GM21381 (cell line): Measurements from ENCODE around the gene COMMD10.

Source experiments
- ATAC-seq: cut with Tn5 transposase; IDR thresholded peaks from one replicate; pipeline ENCODE4 v1.9.1; 2021; ENCODE audit warnings: mild to moderate bottlenecking, moderate library complexity; ENCODE audit not compliant: unreplicated experiment

Gene COMMD10

DNA sequence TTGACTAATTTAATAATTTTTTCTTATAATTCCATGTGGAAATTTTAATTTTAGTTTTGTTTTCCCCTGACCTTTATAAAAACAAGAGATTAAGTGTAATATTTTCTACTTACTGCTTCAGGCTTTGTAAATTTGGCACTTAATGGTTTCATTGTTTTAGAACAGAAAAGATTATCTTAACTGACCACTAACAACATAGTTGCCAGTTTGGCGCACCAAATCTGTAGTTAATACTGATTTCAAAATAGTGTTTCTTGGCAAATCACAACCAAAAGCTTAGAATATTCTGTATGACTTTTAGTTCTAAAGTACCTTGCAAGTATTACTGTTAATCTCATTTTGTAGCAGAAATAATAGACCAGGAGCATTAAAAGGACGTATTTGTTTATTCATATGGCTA, 124.3 kb downstream of the COMMD10 start:
- no peak for ATAC-seq

DNA sequence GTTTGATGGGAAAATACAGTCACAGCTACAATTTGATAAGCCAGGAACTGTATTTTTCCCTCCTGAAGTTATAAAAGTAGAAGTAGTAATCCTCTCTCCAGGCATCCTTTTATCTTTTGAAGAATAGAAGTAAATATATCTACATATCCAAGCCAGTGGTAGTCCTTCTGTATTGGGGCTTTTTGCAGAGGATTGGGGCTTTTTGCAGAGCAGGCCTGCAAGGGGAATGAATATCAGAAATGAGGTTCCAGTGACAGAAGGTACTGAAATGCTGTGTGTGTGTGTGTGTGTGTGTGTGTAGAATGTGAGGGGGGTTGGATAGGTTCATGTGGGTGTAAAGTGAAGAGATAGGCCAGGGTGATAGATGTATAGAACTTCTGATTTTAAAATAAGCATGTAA, 127.4 kb downstream of the COMMD10 start:
- no peak for ATAC-seq

DNA sequence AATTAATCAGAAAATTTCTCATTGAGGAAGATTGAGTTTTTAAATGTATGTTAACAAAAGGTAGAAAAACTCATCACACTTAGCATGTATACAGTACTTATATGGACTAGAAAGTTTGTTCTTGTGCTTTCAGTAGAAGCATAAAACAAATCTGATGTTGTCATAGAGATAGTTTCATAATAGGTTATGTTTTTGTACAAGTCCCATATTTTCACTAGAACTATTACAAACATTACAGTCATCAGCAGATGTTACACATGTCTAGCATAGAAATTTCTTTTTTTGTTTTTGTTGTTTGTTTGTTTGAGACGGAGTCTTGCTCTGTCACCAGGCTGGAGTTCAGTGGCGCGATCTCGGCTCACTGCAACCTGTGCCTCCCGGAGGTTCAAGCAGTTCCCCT, 131.4 kb downstream of the COMMD10 start:
- ATAC-seq: no peak

DNA sequence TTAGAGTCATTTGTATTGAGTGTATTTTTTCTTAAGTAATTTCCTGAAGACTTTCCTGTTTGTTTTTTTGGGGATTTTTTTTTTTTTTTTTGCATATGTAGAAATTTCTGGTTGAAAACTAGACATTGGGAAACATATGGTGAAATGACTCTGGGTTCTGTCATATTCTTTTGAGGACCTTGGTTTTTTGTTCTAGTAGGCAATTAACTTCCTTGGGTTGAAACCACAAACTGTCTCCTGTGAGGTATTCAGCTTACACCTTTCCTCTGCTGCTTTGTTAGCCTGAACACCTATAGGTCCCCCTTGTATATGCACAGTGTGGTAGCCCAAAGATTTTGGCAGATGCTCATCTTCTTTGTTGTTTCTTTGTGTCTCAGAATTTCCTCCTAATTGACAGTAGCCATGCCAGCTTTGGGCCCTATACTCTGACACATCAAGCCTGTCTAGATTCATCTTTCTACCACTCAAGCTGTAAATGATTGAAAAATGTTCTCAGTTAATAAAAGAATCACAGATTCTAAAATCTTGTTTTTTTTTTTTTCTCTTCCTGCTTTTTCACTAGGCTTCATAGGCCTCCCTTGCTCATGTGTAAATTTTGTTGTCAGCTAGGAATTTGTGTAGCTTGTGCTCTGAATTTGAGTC, 140.6 kb downstream of the COMMD10 start:
- no peak for ATAC-seq

DNA sequence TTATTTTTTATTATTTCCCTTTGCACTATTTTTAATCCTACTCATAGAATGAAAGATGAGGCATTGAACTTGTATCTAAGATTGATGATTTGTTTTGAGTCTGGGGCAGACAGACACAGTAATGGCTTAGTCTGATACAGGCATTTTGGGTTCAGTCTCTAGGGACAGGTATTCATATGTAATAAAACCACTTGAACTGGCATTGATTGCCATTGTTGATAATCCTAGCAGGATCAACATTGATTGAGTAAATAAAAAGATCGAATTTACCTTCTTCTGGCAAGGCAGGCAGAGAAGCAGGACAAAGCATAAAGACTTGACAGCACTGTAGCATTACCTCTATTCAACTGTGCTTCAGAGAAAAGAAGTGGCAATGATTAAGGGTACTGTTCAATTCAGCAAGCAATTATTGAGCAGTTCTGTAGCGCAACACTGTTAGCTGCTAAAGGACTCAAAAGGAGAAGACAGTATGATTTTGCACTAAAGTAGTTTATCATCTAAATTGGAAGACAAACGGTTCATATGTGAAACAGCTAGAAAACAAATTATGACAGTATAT, 144.4 kb downstream of the COMMD10 start:
- ATAC-seq: no peak

DNA sequence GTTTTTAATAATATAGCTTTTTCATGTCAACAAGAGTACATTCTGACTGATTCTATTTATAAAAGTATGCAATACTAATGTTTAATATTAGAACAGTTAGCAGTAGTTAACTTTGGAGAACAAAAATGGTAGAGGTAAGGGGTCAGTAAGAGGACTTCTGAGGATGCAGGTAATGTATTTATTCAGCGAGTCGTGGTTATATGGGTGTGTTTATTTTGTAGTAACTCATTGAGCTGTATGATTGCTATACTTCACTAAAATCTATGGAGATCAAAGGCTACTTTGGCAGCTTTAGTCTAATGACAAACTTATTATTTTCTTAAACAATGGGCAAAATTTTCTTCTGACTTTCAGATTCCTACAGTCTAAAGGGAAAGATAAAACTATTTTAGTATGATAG, 146.5 kb downstream of the COMMD10 start:
- no peak for ATAC-seq

DNA sequence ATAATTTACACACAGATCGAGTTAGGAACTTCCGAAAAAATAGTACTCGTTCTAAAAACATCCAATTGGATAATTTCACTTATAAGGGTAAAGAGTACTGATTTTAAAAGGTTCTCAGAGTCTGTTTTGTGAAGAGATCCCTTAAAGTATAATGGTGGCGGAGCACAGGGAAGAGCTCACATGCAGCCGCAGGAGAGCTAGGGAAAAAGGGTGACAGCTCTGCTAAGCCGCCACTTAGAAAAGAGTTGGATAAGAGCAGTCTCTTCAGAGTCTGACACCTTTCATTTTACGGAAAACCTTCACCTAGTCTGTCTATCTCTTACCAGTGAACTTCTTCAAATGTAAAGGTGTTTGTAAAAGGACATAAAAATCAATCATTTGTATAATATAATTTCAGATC, 149.9 kb downstream of the COMMD10 start:
- ATAC-seq: no peak

DNA sequence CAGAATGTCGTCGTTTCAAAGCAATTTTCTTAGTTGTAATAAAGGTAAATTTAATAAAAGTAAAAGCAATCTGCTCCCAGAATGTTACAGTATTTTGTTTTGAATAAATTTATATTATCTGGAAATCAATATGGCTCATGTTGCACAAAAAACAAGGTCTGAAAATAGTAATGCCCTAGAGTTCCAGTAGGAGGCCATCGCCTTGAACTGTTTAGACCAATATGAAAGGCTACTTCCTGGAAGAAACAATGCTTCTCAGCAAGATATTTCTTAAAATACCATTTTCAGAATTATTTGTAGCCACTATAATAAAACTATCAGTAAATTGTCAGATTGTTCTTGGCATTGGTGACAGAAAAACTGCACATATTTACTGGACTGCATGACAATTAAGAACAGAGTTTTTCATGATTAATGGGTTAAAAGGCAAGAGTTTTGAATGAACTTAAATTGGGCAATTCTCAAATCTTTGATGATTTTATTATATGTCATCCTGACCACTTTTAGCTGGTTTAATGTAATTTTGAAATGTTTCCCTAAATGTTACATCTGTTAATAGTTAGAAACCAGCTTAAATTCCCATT, 153.2 kb downstream of the COMMD10 start:
- no peak for ATAC-seq

DNA sequence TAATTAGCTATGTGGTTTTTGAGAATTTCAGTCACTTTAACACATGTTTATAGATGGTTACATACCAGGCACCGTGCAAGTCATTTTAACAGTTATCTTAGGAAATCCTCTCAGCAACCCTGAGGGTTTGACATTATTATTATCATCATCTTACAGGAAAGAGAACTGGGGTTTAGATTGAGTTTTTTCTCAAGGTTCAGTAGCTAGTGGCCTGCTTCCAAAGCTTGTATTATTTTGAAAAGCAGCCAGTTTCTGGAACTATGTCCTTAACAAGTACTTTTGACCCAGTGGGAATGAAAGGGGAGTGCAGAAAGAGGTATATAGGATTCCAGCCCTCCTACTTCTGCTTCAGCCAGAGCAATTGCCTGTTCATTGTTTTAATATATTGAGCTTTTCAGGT, 157.5 kb downstream of the COMMD10 start:
- ATAC-seq: no peak

DNA sequence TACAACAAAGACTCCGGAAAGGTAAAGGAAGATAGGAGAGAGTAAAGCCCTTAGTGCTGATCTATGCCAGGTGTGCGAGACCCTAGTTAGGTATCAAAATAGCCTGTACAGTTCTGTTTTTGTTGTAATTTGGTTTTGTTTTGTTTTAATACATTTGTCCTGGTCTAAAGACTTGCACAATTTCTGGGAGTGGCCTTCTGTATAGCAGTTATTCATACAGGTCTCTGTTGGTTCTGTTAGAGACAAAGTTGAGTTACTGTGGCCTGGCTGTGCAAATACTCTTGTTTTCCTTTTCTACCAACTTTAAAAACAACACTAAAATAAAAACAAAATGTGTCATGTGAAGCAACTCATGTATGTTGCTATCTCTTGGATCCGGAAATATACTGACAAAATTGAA, 163.6 kb downstream of the COMMD10 start:
- no peak for ATAC-seq

DNA sequence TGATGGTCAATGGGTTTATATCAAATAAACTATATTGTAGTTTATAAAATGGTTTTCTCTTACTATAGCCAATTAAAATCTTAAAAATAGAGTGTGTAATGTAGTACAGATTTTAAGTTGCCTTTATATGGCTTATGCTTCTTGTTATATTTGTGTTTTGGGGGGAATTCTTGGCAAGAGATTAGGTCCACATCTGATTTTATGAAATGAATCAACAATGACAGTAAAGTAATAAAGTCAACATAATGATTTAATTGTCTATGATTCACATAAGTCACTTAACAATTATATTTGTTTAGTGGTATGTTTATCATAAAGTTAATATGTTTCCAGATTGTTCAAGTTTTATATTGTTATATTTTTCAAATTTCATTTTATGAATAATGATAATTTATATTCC, 164.8 kb downstream of the COMMD10 start:
- ATAC-seq: no peak

DNA sequence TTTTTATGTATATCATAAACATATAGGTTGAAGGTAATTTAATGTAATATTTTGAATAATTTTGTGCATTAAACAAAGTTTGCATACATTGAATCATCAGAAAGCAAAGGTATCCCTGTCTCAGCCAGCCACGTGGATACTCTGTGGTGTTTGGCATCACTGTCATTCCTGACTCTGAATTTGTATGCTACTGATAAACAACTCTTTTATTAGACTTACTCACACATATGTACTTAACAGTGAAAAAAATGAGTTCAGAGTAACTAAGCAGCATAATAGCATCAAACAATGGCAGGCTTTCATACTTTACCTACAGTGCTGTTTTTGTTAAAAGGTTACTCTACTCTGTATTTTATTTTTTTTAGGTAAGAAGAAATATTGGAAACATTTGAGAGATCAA, 171.9 kb downstream of the COMMD10 start:
- no peak for ATAC-seq

DNA sequence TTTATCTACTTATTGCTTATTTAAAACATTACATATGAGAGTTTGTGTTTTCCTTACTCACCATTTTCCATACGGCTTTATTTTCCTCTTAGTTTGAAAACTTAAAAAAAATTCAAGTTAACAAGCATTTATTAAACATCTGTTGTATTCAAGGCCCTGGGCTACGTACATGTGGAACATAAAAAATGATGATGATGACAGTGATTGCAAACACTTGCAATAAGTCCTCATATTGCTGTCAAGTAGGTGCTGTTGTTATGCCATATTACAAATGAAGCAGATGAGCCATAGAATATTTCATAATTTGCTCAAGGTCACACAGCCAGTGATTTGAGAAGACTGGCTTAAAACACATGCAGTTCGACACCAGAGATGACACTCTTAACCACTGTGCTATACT, 180.6 kb downstream of the COMMD10 start:
- ATAC-seq: no peak

DNA sequence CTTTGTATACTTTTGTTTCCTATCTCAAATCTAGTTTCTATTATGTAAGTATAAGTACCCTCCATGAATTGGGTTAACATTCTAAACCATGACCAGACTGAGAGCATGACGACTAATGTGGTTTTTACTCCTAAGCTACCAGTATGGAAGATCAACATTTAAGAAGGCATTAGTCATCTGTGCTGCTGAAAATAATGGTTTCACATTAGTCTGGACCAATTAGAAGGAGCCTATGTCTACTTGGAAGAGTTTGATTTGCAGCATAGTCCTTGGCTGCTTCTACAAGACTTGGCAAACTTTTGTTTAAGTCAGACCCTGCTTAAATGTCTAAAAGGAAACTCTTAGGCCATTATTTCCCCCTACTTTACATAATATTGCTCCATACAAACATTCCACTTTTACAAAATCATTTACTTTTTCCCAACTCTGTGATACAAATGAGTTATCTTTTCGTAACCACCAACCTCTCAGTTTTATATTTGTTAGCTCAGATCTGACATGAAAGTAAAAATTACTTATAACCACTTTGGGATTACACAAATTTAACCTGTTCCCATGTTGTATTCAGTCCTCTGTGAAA, 186.7 kb downstream of the COMMD10 start:
- no peak for ATAC-seq

DNA sequence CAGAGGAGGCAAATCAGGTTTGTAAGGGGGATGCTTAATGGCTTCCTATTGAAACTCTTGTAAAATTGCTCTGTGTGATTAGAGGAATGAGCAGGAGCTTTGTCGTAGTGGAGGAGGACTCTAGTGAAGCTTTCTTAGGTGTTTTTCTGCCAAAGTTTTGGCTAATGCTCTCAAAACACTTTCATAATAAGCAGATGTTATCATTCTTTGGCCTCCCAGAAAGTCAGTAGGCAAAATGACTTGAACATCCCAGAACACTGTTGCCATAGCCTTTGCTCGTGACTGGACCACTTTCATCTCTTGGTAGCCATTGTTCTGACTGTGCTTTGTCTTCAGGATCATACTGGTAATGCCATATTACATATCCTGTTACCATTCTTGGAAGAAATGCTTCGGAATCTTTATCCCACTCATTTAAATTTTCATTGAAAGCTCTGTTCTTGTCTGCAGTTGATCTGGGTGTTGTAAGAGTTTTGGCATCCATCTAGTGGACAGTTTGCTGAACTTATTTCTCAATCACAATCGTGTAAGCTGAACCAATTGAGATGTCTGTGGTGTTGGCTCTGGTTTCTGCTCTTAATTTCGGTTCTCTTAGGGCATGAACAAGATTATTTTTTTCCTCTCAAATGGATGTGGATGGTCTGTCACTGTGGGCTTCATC, 187.6 kb downstream of the COMMD10 start:
- no peak for ATAC-seq

DNA sequence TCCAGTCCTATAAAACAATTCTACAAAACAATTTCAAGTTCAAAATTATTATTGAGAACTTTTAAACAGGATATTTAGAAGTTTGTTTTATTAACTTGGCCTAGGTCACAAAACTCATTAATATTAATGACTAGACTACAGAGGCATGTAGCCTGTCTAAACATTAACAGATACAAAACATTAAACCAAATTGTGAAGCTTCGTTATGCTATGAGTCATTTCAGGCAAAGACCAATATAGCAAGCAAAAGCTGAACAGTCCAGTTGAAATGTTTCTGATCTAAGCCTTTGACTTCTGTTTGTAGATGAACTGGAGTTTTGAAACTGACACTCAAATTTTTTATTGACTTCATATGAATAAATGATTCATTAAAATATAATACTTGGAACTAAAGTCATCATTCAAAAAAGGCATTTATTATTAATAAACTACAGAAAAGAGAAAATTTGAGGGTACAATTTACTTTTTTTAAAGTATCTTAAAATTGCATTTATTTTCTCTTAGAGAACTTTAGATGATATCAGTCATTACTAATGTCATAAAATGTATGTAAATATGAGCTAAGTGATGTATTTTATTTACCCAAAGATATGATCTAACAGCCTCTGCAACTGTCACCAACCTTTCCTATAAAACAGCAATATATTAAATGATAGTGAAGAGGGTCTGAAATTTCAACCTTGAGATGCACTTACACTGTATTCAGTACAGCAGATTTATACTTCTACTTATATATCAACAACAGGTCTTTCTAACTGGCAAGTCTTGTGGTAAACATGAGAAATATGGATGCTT, 188.8 kb downstream of the COMMD10 start:
- peak; percentile 100 for ATAC-seq

DNA sequence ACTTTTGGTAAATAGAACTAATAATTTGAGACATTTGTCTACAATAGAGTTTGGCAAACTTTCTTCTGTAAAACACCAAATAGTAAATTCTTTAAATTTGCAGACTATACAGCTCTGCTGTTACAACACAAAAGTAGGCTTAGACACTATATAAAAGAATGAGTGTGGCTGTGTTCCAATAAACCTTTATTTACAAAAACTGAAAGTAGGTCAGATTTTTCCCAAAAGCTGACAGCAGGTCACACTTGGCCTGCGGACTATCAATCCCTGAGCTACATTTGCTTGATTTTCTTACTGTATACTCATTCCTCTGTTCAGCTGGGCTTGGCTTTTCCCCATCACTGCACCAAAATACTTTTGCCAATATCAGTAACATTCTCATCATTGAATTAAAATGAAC, 189.4 kb downstream of the COMMD10 start:
- no peak for ATAC-seq

DNA sequence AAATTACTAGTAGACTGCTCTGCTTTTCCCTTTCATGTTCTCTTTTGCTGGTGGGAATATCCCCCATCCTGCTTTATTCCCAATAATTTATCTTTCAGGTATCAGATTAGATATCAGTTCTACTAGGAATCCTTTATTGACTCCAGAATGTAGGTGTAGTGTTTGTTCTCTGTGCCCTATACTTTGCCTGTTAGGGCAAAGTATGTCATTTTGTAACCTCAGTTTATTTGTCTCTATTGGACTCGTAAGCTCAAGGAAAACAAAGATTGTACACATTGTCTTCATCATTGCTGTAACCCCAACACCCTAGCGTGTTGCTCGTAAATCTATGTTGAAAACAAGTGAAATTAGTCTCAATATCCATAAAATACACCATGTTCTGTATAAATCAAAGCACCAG, 190.5 kb downstream of the COMMD10 start:
- no peak for ATAC-seq

DNA sequence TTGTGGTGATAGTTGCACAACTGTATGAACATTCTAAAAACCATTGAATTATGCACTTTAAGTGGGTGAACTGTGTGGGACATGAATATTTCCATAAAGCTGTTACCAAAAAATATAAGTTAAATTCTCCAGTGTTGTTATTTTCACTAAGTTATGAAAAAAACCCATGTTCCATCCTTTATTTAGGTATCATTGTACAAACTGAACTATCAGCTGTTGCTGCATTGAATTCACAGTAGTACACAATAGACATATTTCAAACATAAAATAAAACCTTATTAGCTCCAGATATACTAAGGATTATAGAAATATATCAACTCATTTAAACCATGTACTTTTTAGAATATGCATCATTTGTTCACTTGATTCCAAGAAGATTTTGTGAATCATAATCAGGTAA, 192.1 kb downstream of the COMMD10 start:
- ATAC-seq: no peak

DNA sequence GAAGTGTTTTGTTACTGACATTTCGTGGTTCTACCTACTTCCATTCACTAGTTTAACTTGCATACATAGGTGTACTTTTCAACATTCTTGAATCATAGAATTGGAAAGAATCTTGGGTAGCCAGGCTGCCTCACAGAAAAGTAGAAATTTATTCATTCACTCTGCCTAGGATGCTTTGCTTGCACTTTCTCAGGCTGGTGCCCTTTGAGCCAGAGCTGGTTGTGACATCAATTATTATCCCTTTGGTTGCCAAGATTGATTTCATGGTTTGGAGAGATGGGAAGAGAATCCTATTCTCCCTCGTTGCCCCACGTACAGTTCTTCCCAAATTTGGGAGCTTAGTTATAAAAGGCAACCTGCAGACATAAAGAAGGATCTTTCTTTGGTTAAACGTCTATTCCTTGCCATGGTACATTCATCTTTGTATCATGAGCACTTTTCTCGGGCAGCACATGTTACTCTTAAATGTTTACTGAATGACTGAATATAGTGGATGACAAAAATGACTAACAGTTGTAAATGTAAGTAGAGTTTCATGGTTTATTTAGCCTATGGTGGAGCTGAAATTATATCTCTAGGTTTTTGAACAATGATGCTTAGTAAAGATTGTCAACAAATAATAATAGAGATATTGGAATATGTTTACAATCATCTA, 195.5 kb downstream of the COMMD10 start:
- ATAC-seq: no peak

DNA sequence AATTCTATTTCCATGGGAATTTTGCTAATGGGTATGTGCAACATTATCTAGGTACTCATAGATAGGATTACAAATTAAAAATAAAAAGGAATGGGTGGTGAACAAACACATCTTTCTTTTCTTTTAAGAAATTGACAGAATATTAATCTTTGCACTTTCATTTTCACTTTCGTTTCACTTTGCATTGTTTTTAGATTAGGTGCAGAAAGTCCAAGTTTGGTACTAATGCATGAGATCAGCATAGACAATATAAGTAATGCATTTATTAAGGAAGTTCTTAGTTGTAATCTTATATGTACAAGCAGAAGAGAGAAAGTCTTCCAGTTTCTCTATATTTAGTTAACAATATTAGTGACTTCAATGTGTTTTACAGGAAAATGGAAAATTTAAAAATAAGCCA, 196.5 kb downstream of the COMMD10 start:
- no peak for ATAC-seq
